ENCODE measurements around the gene MCC.

MCC gene

GRCh38 chr5:113271015-113271414 lies 217.2 kb downstream of the MCC start:
- ChIA-PET POLR2A (no interaction called here), CTCF (interaction anchor here (0.7 kb wide), 1 partner anchor 250 kb away, joined by 4 read pairs; no protein-coding TSS in a partner anchor)
- Histone ChIP-seq H3K4me3 (ENCODE audit: low read depth, low read length) (no peak overlapping the region), H3K9me3 (ENCODE audit: control insufficient read depth, insufficient read depth, low read depth, low read length) (no peaks in the 10 kb centered on the region), H3K27ac (ENCODE audit: extremely low read depth, low read depth, low read length) (no peak overlapping the region), H3K4me1 (ENCODE audit: control insufficient read depth, insufficient read depth, low read length) (peaks cover 65% of the 10 kb centered on the region), H3K36me3 (ENCODE audit: control insufficient read depth in 2 of 2, insufficient read depth in 1 of 2, low read length in 2 of 2) (no peaks in the 10 kb centered on the region)
- no peak for TF ChIP-seq KLF8 (tag by site-specific recombination; IDR thresholded peaks at IDR 0.05)

GRCh38 chr5:113270086-113270485 lies 218.2 kb downstream of the MCC start:
- ChIA-PET CTCF (interaction anchor here (0.7 kb wide), 1 partner anchor 244 kb away, joined by 3 read pairs; no protein-coding TSS in a partner anchor), POLR2A (interaction anchor here (1.6 kb wide), 1 partner anchor 24 kb away, joined by 8 read pairs; no protein-coding TSS in a partner anchor)
- Histone ChIP-seq H3K9me3 (ENCODE audit: control insufficient read depth, insufficient read depth, low read depth, low read length) (no peaks in the 10 kb centered on the region), H3K4me3 (ENCODE audit: low read depth, low read length) (no peak overlapping the region), H3K27ac (ENCODE audit: extremely low read depth, low read depth, low read length) (no peak overlapping the region), H3K4me1 (ENCODE audit: control insufficient read depth, insufficient read depth, low read length) (peaks cover 57% of the 10 kb centered on the region), H3K36me3 (ENCODE audit: control insufficient read depth in 2 of 2, insufficient read depth in 1 of 2, low read length in 2 of 2) (no peaks in the 10 kb centered on the region)
- no peak for TF ChIP-seq ZNF514 (tag by site-specific recombination; IDR thresholded peaks at IDR 0.05)
- no peak for TF ChIP-seq ZNF302 (tag by site-specific recombination; IDR thresholded peaks at IDR 0.05; ENCODE audit: low read depth)
- TF ChIP-seq ZNF777 (tag by site-specific recombination; IDR thresholded peaks at IDR 0.05; ENCODE audit: borderline replicate concordance), result no peak
- TF ChIP-seq ZNF121 (tag by site-specific recombination; IDR thresholded peaks at IDR 0.05), result no peak
- TF ChIP-seq BCL11A (tag by site-specific recombination; IDR thresholded peaks at IDR 0.05; ENCODE audit: low read depth), result no peak
- TF ChIP-seq GLIS2 (tag by site-specific recombination; IDR thresholded peaks at IDR 0.05), result no peak
- TF ChIP-seq ZFP3 (tag by site-specific recombination; IDR thresholded peaks at IDR 0.05; ENCODE audit: low read depth), result no peak
- TF ChIP-seq ZNF791 (tag by site-specific recombination; IDR thresholded peaks at IDR 0.05), result no peak
- no peak for TF ChIP-seq ZFHX2 (tag by site-specific recombination; conservative IDR thresholded peaks at IDR 0.05)
- TF ChIP-seq ZNF596 (tag by site-specific recombination; IDR thresholded peaks at IDR 0.05), result no peak
- TF ChIP-seq ZBTB48 (tag by site-specific recombination; IDR thresholded peaks at IDR 0.05), result no peak
- TF ChIP-seq ZNF513 (tag by site-specific recombination; IDR thresholded peaks at IDR 0.05), result no peak
- TF ChIP-seq ZBTB21 (tag by site-specific recombination; IDR thresholded peaks at IDR 0.05), result no peak
- no peak for TF ChIP-seq ZNF692 (tag by site-specific recombination; IDR thresholded peaks at IDR 0.05)

- ChIA-PET CTCF (interaction anchor here (0.7 kb wide), 1 partner anchor 243 kb away, joined by 3 read pairs; no protein-coding TSS in a partner anchor), POLR2A (interaction anchor here (1.6 kb wide), 1 partner anchor 24 kb away, joined by 8 read pairs; no protein-coding TSS in a partner anchor)
- H3K4me3 ChIP-seq (ENCODE audit: low read depth, low read length), result no peak overlapping the region
- H3K36me3 ChIP-seq (ENCODE audit: control insufficient read depth in 2 of 2, insufficient read depth in 1 of 2, low read length in 2 of 2), result no peaks in the 10 kb centered on the region
- no peaks in the 10 kb centered on the region for H3K9me3 ChIP-seq (ENCODE audit: control insufficient read depth, insufficient read depth, low read depth, low read length)
- H3K27ac ChIP-seq (ENCODE audit: extremely low read depth, low read depth, low read length), result no peak overlapping the region
- H3K4me1 ChIP-seq (ENCODE audit: control insufficient read depth, insufficient read depth, low read length), result peaks cover 51% of the 10 kb centered on the region
- no peak for TF ChIP-seq GFI1B (tag by site-specific recombination; IDR thresholded peaks at IDR 0.05)
- TF ChIP-seq GLIS1 (tag by site-specific recombination; IDR thresholded peaks at IDR 0.05), result 0 out of 2 replicates have a peak, but pooled peaks have one; percentile 4
- TF ChIP-seq IKZF3 (tag by site-specific recombination; IDR thresholded peaks at IDR 0.05), result 0 out of 2 replicates have a peak, but pooled peaks have one; percentile 15
- 0 out of 2 replicates have a peak, but pooled peaks have one; percentile 35 for TF ChIP-seq PRDM1 (tag by site-specific recombination; IDR thresholded peaks at IDR 0.05)
- TF ChIP-seq KLF8 (tag by site-specific recombination; IDR thresholded peaks at IDR 0.05), result no peak
- no peak for TF ChIP-seq ZNF175 (tag by site-specific recombination; IDR thresholded peaks at IDR 0.05)
- peak; percentile 10; the same call in 1 of the 2 replicates for TF ChIP-seq WT1 (tag by site-specific recombination; IDR thresholded peaks at IDR 0.05)
- TF ChIP-seq OVOL3 (tag by site-specific recombination; IDR thresholded peaks at IDR 0.05), result no peak
- TF ChIP-seq ZNF701 (tag by site-specific recombination; IDR thresholded peaks at IDR 0.05), result no peak
- peak; percentile 37; the same call in 1 of the 2 replicates for TF ChIP-seq OSR2 (tag by site-specific recombination; IDR thresholded peaks at IDR 0.05)
- TF ChIP-seq SP7 (tag by site-specific recombination; IDR thresholded peaks at IDR 0.05), result no peak; the same call in none of the 2 replicates
- peak; percentile 48; the same call in 1 of the 2 replicates for TF ChIP-seq TRIM28 (IDR thresholded peaks at IDR 0.05; ENCODE audit: borderline replicate concordance, low read length)
- TF ChIP-seq EGR2 (tag by site-specific recombination; IDR thresholded peaks at IDR 0.05; ENCODE audit: low read depth), result no peak
- TF ChIP-seq ZNF138 (tag by site-specific recombination; IDR thresholded peaks at IDR 0.05; ENCODE audit: borderline replicate concordance), result no peak
- no peak for TF ChIP-seq ZNF473 (tag by site-specific recombination; IDR thresholded peaks at IDR 0.05)
Observed at GRCh38 chr5:113269023-113269997, 218.9 kb downstream of the MCC start.
